Mesenchymal stem cell (in vitro differentiated cells and primary cell): ENCODE results near the gene TENM4.

Source experiments
- DNase-seq: peaks from one replicate; pipeline ENCODE4 v3.0.0-alpha.2; 2013
- H2AFZ ChIP-seq: one replicate; pipeline ENCODE4 v1.6.1; 2013; ENCODE audit warnings: low read depth, mild to moderate bottlenecking, control low read depth, inconsistent platforms, low read length, moderate library complexity
- H2AK5ac ChIP-seq: 2 replicates; pipeline ENCODE4 v1.6.1; 2013; ENCODE audit warnings: low read length, moderate library complexity, mild to moderate bottlenecking, inconsistent platforms; ENCODE audit not compliant: severe bottlenecking
- H2BK120ac ChIP-seq: one replicate; pipeline ENCODE4 v1.6.1; 2013; ENCODE audit warnings: low read depth, mild to moderate bottlenecking, inconsistent platforms, low read length, moderate library complexity
- H2BK12ac ChIP-seq, 2 experiments: one replicate each; pipeline ENCODE4 v1.6.1; 2013; ENCODE audit warnings: inconsistent platforms in 2 of 2, low read length in 2 of 2, mild to moderate bottlenecking in 2 of 2, moderate library complexity in 2 of 2, control low read depth in 1 of 2
- H2BK15ac ChIP-seq: one replicate; pipeline ENCODE4 v1.6.1; 2013; ENCODE audit warnings: mild to moderate bottlenecking, low read depth, inconsistent platforms; ENCODE audit not compliant: poor library complexity, severe bottlenecking
- H2BK5ac ChIP-seq: 2 replicates; pipeline ENCODE4 v1.6.1; 2013; ENCODE audit warnings: low read depth, mild to moderate bottlenecking, low read length, control low read depth, inconsistent platforms; ENCODE audit not compliant: poor library complexity, severe bottlenecking
- H3K14ac ChIP-seq, 2 experiments: one replicate each; pipeline ENCODE4 v1.6.1; 2013; ENCODE audit warnings: inconsistent platforms in 2 of 2, low read length in 2 of 2, control low read depth in 1 of 2, mild to moderate bottlenecking in 1 of 2, moderate library complexity in 1 of 2
- H3K18ac ChIP-seq, 2 experiments: one replicate each; pipeline ENCODE4 v1.6.1; 2013; ENCODE audit warnings: inconsistent platforms in 2 of 2, low read length in 2 of 2, control low read depth in 1 of 2, low read depth in 1 of 2, mild to moderate bottlenecking in 1 of 2
- H3K23ac ChIP-seq, 2 experiments: one replicate each; pipeline ENCODE4 v1.6.1; 2013; ENCODE audit warnings: inconsistent platforms in 2 of 2, low read length in 2 of 2, mild to moderate bottlenecking in 2 of 2, moderate library complexity in 2 of 2, control low read depth in 1 of 2
- H3K27ac ChIP-seq: 2 replicates; pipeline ENCODE4 v1.5.1; 2013; ENCODE audit warnings: mild to moderate bottlenecking, moderate library complexity, low read length, control low read depth, inconsistent platforms; ENCODE audit not compliant: poor library complexity, severe bottlenecking
- H3K27me3 ChIP-seq, 2 experiments: 2 replicates each; pipeline versions ENCODE4 v1.6.1 to v1.7.0; 2013; ENCODE audit warnings: low read length in 2 of 2, mild to moderate bottlenecking in 2 of 2, moderate library complexity in 2 of 2, control low read depth in 1 of 2, inconsistent platforms in 1 of 2; ENCODE audit not compliant: control insufficient read depth in 1 of 2, insufficient read depth in 1 of 2
- H3K36me3 ChIP-seq, 2 experiments: 2 replicates each; pipeline versions ENCODE4 v1.6.1 to v1.7.0; 2013; ENCODE audit warnings: low read length in 2 of 2, control low read depth in 1 of 2, inconsistent platforms in 1 of 2, low read depth in 1 of 2, mild to moderate bottlenecking in 1 of 2; ENCODE audit not compliant: insufficient read depth in 2 of 2, control insufficient read depth in 1 of 2
- H3K4ac ChIP-seq, 2 experiments: one replicate each; pipeline ENCODE4 v1.6.1; 2013; ENCODE audit warnings: inconsistent platforms in 2 of 2, low read length in 2 of 2, mild to moderate bottlenecking in 2 of 2, moderate library complexity in 2 of 2, control low read depth in 1 of 2, low read depth in 1 of 2
- H3K4me1 ChIP-seq: 2 replicates; pipeline ENCODE4 v1.6.1; 2013; ENCODE audit warnings: low read depth, low read length, control low read depth; ENCODE audit not compliant: control insufficient read depth, insufficient read depth
- H3K4me2 ChIP-seq: 2 replicates; pipeline ENCODE4 v1.6.1; 2013; ENCODE audit warnings: low read length, mild to moderate bottlenecking, inconsistent platforms; ENCODE audit not compliant: poor library complexity, severe bottlenecking
- H3K4me3 ChIP-seq, 2 experiments: 2 replicates each; pipeline versions ENCODE4 v1.5.1 to v1.7.0; 2013; ENCODE audit warnings: low read length in 2 of 2, mild to moderate bottlenecking in 2 of 2, control low read depth in 1 of 2, low read depth in 1 of 2; ENCODE audit not compliant: insufficient read depth in 1 of 2
- H3K79me1 ChIP-seq: replicated peaks from 2 replicates; pipeline ENCODE4 v1.6.1; 2013; ENCODE audit warnings: mild to moderate bottlenecking, control low read depth, low read length, inconsistent platforms; ENCODE audit not compliant: poor library complexity, severe bottlenecking
- H3K9ac ChIP-seq: 2 replicates; pipeline ENCODE4 v1.7.0; 2013; ENCODE audit warnings: mild to moderate bottlenecking, low read length, moderate library complexity
- H3K9me3 ChIP-seq: 2 replicates; pipeline ENCODE4 v1.7.0; 2013; ENCODE audit warnings: mild to moderate bottlenecking, low read length; ENCODE audit not compliant: control insufficient read depth
- H4K8ac ChIP-seq: one replicate; pipeline ENCODE4 v1.6.1; 2013; ENCODE audit warnings: inconsistent platforms, mild to moderate bottlenecking, low read length, moderate library complexity
- H4K91ac ChIP-seq: one replicate; pipeline ENCODE4 v1.6.1; 2013; ENCODE audit warnings: mild to moderate bottlenecking, low read length, inconsistent platforms
- WGBS: methylation state at CpG from one replicate; pipeline ENCODE4 v1.1.7; 2013; ENCODE audit warnings: mixed read lengths; 5-methylcytosine and 5-hydroxymethylcytosine counted together

The TENM4 gene

GRCh38 chr11:79028225-79028624, 412.6 kb downstream of the TENM4 start:
- no peak overlapping the region for H3K4me2 ChIP-seq
- no peak overlapping the region for H3K27ac ChIP-seq
- H2AFZ ChIP-seq, result no peak overlapping the region
- no peak overlapping the region for H3K4me3 ChIP-seq
- no peak for DNase-seq
- no peaks in the 10 kb centered on the region for H3K79me1 ChIP-seq
- H2BK12ac ChIP-seq, result no peak overlapping the region
- no peak overlapping the region for H2AK5ac ChIP-seq
- WGBS, result 100% methylated on average over 1 of the region's 1 CpG
- H4K8ac ChIP-seq, result no peak overlapping the region
- no peak overlapping the region for H3K23ac ChIP-seq
- no peak overlapping the region for H3K14ac ChIP-seq
- no peaks in the 10 kb centered on the region for H3K9me3 ChIP-seq
- H3K36me3 ChIP-seq, result no peaks in the 10 kb centered on the region
- H4K91ac ChIP-seq, result no peak overlapping the region
- no peak overlapping the region for H3K9ac ChIP-seq
- H3K18ac ChIP-seq, result no peak overlapping the region
- H3K27me3 ChIP-seq, result peaks cover 0 to 45% of the 10 kb centered on the region in 2 experiments
- H2BK120ac ChIP-seq, result no peak overlapping the region
- H2BK15ac ChIP-seq, result no peak overlapping the region
- H2BK5ac ChIP-seq, result no peak overlapping the region
- H3K4ac ChIP-seq, result no peak overlapping the region
- H3K4me1 ChIP-seq, result peaks cover 2% of the 10 kb centered on the region

- Histone ChIP-seq H3K4me2 (no peak overlapping the region), H3K4ac (no peak overlapping the region), H3K4me3 (no peak overlapping the region), H4K91ac (no peak overlapping the region), H3K79me1 (no peaks in the 10 kb centered on the region), H3K4me1 (peaks cover 2% of the 10 kb centered on the region), H2BK120ac (no peak overlapping the region), H2AK5ac (no peak overlapping the region), H2AFZ (no peak overlapping the region), H3K36me3 (no peaks in the 10 kb centered on the region), H3K14ac (no peak overlapping the region), H3K27ac (no peak overlapping the region), H3K9me3 (no peaks in the 10 kb centered on the region), H2BK15ac (no peak overlapping the region), H3K27me3 (peaks cover 0 to 45% of the 10 kb centered on the region in 2 experiments), H3K23ac (no peak overlapping the region), H4K8ac (no peak overlapping the region), H3K9ac (peak overlapping the region; percentile 19), H2BK12ac (no peak overlapping the region), H3K18ac (no peak overlapping the region), H2BK5ac (no peak overlapping the region)
- DNase-seq, result no peak
- 50% methylated on average over 1 of the region's 3 CpGs for WGBS
Observed at GRCh38 chr11:79026803-79027445, 413.9 kb downstream of the TENM4 start.

GRCh38 chr11:79025622-79026021, 415.2 kb downstream of the TENM4 start:
- no peak for DNase-seq
- Histone ChIP-seq H2BK12ac (no peak overlapping the region), H2BK120ac (no peak overlapping the region), H4K91ac (no peak overlapping the region), H3K36me3 (no peaks in the 10 kb centered on the region), H4K8ac (no peak overlapping the region), H3K4ac (no peak overlapping the region), H3K4me1 (peaks cover 1% of the 10 kb centered on the region), H3K9me3 (no peaks in the 10 kb centered on the region), H3K23ac (no peak overlapping the region), H2AK5ac (no peak overlapping the region), H3K14ac (no peak overlapping the region), H3K18ac (no peak overlapping the region), H3K27ac (no peak overlapping the region), H2AFZ (no peak overlapping the region), H2BK5ac (no peak overlapping the region), H3K4me3 (no peak overlapping the region), H3K9ac (no peak overlapping the region), H3K27me3 (peaks cover 0 to 38% of the 10 kb centered on the region in 2 experiments), H3K79me1 (no peaks in the 10 kb centered on the region), H2BK15ac (no peak overlapping the region), H3K4me2 (no peak overlapping the region)
- WGBS, result 60% methylated on average over 3 of the region's 5 CpGs

GRCh38 chr11:79025097-79025496, 415.7 kb downstream of the TENM4 start:
- H3K18ac ChIP-seq, result no peak overlapping the region
- no peak for DNase-seq
- H3K79me1 ChIP-seq, result no peaks in the 10 kb centered on the region
- H3K4ac ChIP-seq, result no peak overlapping the region
- no peak overlapping the region for H2BK15ac ChIP-seq
- no peak overlapping the region for H3K23ac ChIP-seq
- no peak overlapping the region for H3K4me3 ChIP-seq
- no peak overlapping the region for H4K8ac ChIP-seq
- H2AFZ ChIP-seq, result no peak overlapping the region
- no peaks in the 10 kb centered on the region for H3K36me3 ChIP-seq
- H2BK5ac ChIP-seq, result no peak overlapping the region
- H3K14ac ChIP-seq, result no peak overlapping the region
- H4K91ac ChIP-seq, result no peak overlapping the region
- H3K27me3 ChIP-seq, result peaks cover 0 to 34% of the 10 kb centered on the region in 2 experiments
- no peaks in the 10 kb centered on the region for H3K9me3 ChIP-seq
- H3K4me1 ChIP-seq, result no peaks in the 10 kb centered on the region
- no peak overlapping the region for H3K9ac ChIP-seq
- no peak overlapping the region for H3K27ac ChIP-seq
- no peak overlapping the region for H2AK5ac ChIP-seq
- WGBS, result 94% methylated on average over 1 of the region's 3 CpGs
- H2BK120ac ChIP-seq, result no peak overlapping the region
- H3K4me2 ChIP-seq, result no peak overlapping the region
- no peak overlapping the region for H2BK12ac ChIP-seq
